ENCODE data around the gene LCE1C. TPM values are rescaled to one million over a fixed set of nuclear protein-coding genes. Genes with fewer than 3 reads are reported as not detected.

Gene LCE1C
- total and polyA plus RNA-seq, 9 of the 15 experiments (the other 6 are each of a cell fraction or from before 2014, with no cell fraction given): not detected

GRCh38 chr1:152817309-152817708, 10.9 kb upstream of the LCE1C start:
- CTCF ChIA-PET (ENCODE audit: low intra/inter-chr PET ratio): no interaction called here
- in situ Hi-C loops (cut with MboI): no loop called here
- BruUV-seq (replicated peaks): no TSS peak
- no peaks in the 10 kb centered on the region for H3K27me3 ChIP-seq (ENCODE audit: control insufficient read depth in 2 of 2, insufficient read depth in 2 of 2, low read length in 2 of 2)
- H3K36me3 ChIP-seq (ENCODE audit: control insufficient read depth, insufficient read depth, low read length): no peaks in the 10 kb centered on the region
- POLR2A ChIA-PET: interaction anchor here (0.7 kb wide), 1 partner anchor 22 kb away, joined by 3 read pairs; no protein-coding TSS in a partner anchor
- DNase-seq (ENCODE audit: extremely low read depth in 1 of 4, low spot score in 3 of 4) (no peak), ATAC-seq (no peak), FAIRE-seq (no peak)
- H3K27ac ChIP-seq (ENCODE audit: extremely low read depth, low read depth, low read length): no peak overlapping the region
- no peaks in the 10 kb centered on the region for H3K9me1 ChIP-seq (ENCODE audit: control insufficient read depth, insufficient read depth, low read length)
- no peak overlapping the region for H2AFZ ChIP-seq (ENCODE audit: low read depth, low read length)
- H3K4me1 ChIP-seq (replicated peaks in 1 of 2; ENCODE audit: control insufficient read depth in 2 of 2, insufficient read depth in 2 of 2, low read length in 2 of 2): no peaks in the 10 kb centered on the region
- H3K9ac ChIP-seq (ENCODE audit: insufficient read depth in 1 of 2, low read depth in 2 of 2, low read length in 2 of 2): no peak overlapping the region
- 1% methylated on average over 6 of the region's 6 CpGs for WGBS (ENCODE audit: insufficient coverage, low coverage, missing lambda C conversion rate)
- no peak overlapping the region for H3K4me2 ChIP-seq (ENCODE audit: insufficient read depth, low read length)
- no peaks in the 10 kb centered on the region for H4K20me1 ChIP-seq (replicated peaks; ENCODE audit: control insufficient read depth, insufficient read depth, low read length)
- H3K4me3 ChIP-seq: no peak overlapping the region
- intact Hi-C loops (cut with micrococcal nuclease): no loop called here
- H3K79me2 ChIP-seq (ENCODE audit: control insufficient read depth, insufficient read depth, low read length): no peaks in the 10 kb centered on the region
- no peaks in the 10 kb centered on the region for H3K9me3 ChIP-seq (replicated peaks; ENCODE audit: control insufficient read depth, insufficient read depth, low read depth, low read length)
- TF ChIP-seq BMI1 (IDR thresholded peaks at IDR 0.05; ENCODE audit: low read length) (no peak), VEZF1 (CRISPR knock-in tag; IDR thresholded peaks at IDR 0.05) (no peak), TAF15 (IDR thresholded peaks at IDR 0.05; ENCODE audit: low read depth, low read length) (no peak), ZNF717 (CRISPR knock-in tag; IDR thresholded peaks at IDR 0.05) (no peak), BCOR (IDR thresholded peaks at IDR 0.05) (no peak), JUND (IDR thresholded peaks at IDR 0.05; ENCODE audit: borderline replicate concordance, low read depth, low read length) (no peak), JUND (tag; IDR thresholded peaks at IDR 0.05; ENCODE audit: borderline replicate concordance, low read depth, low read length) (no peak), EZH2 (IDR thresholded peaks at IDR 0.05; ENCODE audit: borderline replicate concordance, low read depth, low read length) (no peak), RBM15 (IDR thresholded peaks at IDR 0.05; ENCODE audit: insufficient read depth, low read length) (no peak), ZMIZ1 (IDR thresholded peaks at IDR 0.05; ENCODE audit: low read depth in 2 of 2, low read length in 2 of 2) (no peak), ZBTB11 (CRISPR knock-in tag; IDR thresholded peaks at IDR 0.05) (no peak), NCOA2 (IDR thresholded peaks at IDR 0.05; ENCODE audit: partially characterized antibody in 2 of 2) (no peak), PCBP2 (IDR thresholded peaks at IDR 0.05; ENCODE audit: low read depth, low read length, poor library complexity, severe bottlenecking) (no peak)

All from K562 (cell line).